ENCODE data around the gene THEM4.
"Not testable (repeated sequence)": the region's sequence is repeated elsewhere in the genome, so short reads cannot be mapped to it uniquely, and the experiment has no call there.

Gene THEM4

GRCh38 chr1:151934048-151934493, 24.8 kb upstream of the THEM4 start:
- no peak for DNase-seq

DNA sequence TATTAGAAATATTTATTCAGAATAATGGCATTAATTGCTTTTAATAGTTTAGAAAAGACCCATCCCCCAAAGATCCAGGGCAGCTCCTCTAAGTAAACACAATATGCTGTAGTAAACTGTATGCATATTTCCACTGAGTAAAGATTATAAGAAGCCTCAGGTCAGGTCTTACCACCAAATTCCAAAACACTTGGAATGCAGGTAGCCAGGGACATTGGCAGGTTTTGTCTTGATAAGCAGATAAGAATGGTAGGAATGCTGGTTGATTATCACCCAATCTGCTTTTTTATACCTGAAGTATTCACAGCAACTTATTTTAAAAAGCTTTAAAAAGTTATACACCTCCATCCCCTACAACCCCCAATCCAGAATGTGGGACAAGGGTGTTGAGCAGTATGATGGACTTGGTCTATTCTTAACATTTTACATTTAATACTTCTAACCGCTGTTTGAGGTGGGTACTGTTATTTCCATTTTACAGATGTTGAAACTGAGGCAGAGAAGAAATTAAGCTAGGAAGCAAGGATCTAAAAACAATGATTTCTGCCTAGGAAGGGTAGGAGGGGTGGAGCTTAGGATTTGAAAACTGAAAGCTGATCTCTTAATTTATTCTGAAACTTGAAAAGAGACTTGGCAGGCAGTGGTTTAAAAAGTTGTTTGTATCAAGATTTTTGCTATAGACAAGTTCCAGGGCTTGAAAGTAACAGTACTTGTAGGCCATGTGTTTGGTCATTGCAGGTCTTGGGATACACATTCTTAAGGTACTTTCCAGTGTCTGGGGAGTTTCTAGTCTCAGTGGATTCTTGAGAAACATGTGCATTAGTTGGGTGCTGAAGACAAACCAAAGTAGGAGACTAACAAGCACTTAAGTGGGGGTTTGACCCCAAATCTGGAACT, 15.6 kb upstream of the THEM4 start:
- DNase-seq: no peak

DNA sequence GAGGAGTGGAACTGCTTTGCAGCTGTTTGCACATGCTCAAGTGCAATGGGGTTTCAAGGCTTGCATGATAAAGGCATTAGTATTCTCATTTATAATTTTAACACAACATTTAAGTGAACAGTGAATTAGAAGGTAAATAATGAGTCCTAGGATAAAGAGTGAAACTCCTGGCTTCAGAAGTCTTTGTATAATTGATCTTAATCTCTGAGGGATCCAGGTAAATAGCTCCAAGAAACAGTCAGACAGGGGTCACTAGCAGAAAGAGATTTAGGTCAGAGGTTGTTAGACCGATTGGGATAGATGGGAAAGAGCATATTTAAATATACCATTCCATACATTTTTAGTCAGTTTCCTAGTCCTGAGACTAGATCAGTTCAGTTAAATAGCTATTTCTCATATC, 14.1 kb upstream of the THEM4 start:
- no peak for DNase-seq

- no peak for DNase-seq
These were observed 10.8 kb upstream of the THEM4 start for GRCh38 chr1:151920149-151920548.

DNA sequence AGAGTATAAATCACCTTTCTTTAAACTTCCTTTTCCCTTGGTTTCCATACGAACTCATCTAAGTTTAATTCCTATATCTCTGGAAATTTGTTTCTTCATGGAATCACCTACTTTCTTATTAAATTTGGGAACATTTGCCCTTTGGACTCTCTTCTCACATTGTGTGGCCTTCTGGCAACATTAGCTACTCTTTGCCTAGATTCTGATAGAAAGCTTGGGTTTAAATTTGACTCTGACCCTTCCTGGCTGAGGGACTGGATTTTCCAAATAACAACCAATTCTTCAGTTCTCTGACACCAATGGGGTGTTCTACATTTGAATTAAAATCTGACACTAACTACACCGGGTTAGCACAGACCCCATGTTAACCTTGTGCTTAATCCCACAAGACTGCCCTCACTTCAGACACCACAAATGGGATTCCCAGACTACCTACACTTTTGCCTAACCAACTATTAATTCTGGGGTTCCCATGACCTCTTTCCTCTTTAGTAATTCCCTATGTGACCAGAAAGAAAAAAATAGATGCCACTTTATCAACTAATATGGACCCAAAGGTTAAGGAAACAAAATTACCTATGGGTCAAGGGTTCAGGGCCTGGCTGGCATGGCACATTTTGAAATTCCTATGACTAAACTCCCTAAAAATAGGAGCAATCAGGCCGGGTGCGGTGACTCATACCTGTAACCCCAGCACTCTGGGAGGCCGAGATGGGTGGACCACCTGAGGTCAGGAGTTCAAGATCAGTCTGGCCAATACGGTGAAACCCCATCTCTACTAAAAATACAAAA, 9.7 kb upstream of the THEM4 start:
- no peak for DNase-seq

- DNase-seq: no peak
These were observed 8.8 kb upstream of the THEM4 start for GRCh38 chr1:151918156-151918555.

DNA sequence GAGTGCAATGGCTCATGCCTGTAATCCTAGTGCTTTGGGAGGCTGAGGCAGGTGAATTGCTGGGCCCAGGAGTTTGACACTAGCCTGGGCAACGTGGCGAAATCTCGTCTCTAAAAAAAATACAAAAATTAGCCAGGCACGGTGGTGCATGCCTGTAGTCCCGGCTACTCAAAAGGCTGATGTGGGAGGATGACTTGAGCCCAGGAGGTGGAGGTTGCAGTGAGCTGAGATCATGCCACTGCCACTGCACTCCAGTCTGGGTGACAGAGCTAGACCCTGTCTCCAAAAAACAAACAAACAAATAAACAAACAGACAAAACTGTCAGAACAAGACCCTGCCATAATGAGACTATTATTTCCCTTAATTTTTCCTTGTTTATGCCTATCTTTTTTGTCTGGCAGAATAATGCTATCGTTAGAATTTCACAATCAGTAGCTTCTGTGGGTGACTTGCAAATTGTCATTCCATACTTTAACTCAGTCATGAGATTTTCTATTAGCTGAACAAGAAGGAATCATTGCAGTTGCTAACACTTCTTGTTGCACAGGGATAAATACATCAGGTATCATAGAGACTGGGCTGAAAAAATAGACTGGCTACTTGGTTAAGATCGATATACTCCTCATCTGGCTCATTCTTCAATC, 7.5 kb upstream of the THEM4 start:
- no peak for DNase-seq

GRCh38 chr1:151915061-151915686, 5.9 kb upstream of the THEM4 start:
- no peak for DNase-seq

DNA sequence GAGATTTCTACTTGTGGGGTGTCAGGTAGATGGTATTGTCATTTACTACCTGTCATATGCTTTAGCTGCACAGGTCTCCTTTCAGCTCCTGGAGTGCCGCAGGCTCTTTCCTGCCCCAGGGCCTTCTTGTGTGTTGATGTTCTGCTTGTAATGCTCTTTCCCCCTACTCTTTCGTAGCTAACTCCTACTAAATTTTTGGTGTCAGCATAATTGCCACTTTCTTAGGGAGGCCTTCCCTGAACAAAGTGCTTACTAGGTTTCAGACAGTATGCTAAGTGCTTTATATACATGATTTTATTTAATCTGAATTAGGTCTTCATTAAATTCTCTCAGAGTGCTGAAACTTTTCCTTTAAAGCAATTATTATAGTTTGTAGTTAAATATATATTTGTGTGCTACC, 4.8 kb upstream of the THEM4 start:
- DNase-seq: no peak

DNA sequence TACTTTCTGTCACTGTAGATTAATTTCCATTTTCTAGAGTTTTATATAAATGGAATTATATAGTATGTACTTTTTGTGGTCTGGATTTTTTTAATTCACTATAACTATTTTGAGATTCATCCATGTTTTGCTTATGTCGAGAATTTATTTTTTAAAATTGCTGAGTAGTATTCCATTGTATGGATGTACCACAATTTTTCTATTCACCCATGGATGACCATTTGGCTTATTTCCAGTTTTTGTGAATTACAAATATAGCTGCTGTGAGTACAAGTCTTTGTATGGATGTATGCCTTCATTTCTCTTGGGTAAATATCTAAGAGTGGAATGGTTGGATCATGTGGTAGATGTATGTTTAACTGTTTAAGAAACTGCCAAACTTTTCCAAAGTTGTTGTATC, 3.7 kb upstream of the THEM4 start:
- DNase-seq: no peak

DNA sequence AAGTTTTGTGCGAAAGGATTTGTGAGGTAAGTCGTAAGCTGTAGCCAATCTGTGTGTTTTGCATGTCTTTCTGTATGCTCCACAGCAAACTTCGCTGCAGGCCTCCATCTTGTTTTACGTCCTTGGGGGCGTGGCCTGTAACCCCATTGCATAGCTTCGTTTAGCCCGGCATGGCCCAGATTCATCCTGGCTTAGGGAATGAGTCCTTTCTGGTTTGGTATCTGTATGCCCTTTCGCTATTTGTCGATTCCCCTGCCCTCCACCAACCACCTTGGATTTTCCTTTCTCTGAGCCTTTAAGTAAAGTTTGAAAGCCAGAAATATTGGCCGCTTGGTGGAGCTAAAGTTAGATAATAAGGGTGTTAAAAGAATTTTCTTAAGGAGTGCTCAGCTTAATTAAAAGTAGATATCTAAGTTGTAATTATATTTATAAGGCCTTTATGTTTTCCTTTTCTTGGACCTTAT, 1.1 kb downstream of the THEM4 start:
- DNase-seq: peak; percentile 59

- DNase-seq: no peak
These were observed 1.8 kb downstream of the THEM4 start for GRCh38 chr1:151907363-151908139.

- DNase-seq: not testable (repeated sequence)
These were observed 3.0 kb downstream of the THEM4 start for GRCh38 chr1:151906324-151906645.

- DNase-seq: peak; percentile 60
These were observed 3.6 kb downstream of the THEM4 start for GRCh38 chr1:151905443-151906323.

GRCh38 chr1:151905070-151905442, 4.3 kb downstream of the THEM4 start:
- peak; percentile 73 for DNase-seq

- DNase-seq: no peak
These were observed 6.5 kb downstream of the THEM4 start for GRCh38 chr1:151902858-151903257.

DNA sequence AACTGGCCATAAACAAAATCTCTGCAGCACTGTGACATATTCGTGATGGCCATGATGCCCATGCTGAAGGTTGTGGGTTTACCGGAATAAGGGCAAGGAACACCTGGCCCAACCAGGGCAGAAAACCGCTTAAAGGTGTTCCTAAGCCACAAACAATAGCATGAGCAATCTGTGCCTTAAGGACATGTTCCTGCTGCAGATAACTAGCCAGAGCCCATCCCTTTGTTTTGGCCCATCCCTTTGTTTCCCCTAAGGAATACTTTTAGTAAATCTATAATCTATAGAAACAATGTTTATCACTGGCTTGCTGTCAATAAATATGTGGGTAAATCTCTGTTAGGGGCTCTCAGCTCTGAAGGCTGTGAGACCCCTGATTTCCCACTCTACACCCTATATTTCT, 8.5 kb downstream of the THEM4 start:
- not testable (repeated sequence) for DNase-seq

DNA sequence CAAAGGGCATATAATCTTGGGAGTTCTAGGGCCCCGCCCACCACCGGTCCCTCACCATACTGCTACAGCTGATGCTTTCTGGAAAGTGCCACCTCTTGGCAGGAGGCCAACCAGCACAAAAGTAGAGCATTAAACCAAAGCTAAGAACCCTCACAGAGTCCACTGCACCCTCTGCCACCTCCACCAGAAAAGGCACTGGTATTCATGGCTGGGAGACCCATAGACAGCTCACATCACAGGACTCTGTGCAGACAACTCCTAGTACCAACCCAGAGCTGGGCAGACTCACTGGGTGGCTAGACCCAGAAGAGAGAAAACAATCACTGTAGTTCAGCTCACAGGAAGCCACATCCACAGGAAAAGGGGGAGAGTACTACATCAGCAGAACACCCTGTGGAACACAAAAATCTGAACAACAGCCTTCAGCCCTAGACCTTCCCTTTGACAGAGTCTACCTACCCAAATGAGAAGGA, 10.8 kb downstream of the THEM4 start:
- DNase-seq: peak; percentile 59

- DNase-seq: no peak
These were observed 11.3 kb downstream of the THEM4 start for GRCh38 chr1:151897991-151898431.

DNA sequence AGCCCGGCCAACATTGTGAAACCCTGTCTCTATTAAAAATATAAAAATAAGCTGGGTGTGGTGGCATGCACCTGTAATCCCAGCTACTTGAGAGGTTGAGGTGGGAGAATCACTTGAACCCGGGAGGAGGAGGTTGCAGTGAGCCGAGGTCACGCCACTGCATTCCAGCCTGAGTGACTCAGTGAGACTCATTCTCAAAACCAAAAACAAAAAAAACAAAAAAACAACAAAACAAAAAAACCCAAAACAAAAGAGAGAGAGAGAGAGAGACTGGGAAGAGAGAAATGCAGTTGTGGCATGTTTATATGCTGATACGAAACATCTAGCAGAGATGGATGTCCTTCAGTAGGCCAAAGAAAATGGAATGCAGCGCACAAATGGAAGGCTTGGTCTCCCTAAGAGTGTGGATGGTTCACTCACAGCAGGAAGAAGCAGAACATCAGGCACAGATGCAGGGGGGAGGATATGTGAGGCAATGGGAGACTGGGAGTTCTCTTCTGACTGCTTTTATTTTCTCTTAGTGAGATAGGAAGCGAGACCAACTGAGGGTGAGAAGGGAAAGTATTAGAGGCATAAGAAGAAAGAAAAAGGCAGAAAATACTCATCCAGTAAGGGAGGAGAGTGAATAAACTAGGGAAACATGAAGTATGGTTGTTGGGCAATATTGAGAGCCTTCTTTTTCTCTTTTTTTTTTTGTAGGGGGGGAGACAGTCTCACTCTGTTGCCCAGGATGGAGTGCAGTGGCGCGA, 16.0 kb downstream of the THEM4 start:
- no peak for DNase-seq

All from activated CD8-positive, alpha-beta memory T cell treated with anti-CD3 and anti-CD28 coated beads, Interleukin-2, amount 50 U/mL, for 48 hours (primary cell).